Body of pancreas (tissue), 4 donors: ENCODE results near the gene A1CF.

Experiments used
- POLR2A ChIP-seq, 3 donors: fragments of 450-650 bp; IDR thresholded peaks; one replicate each; pipeline ENCODE4 v1.6.1; 2016; ENCODE audit warnings: antibody characterized with exemption in 3 of 3, mild to moderate bottlenecking in 2 of 3
- TF ChIP-seq, protein P1 (sequence below), 7 experiments: fragments of 450-650 bp in 4 of 7; fragments of 200-600 bp in 3 of 7; sonication (generic) in 3 of 7; IDR thresholded peaks; one replicate each; pipeline ENCODE4 v1.5.1; 2016 to 2019; ENCODE audit warnings: antibody characterized with exemption in 7 of 7

DNA sequence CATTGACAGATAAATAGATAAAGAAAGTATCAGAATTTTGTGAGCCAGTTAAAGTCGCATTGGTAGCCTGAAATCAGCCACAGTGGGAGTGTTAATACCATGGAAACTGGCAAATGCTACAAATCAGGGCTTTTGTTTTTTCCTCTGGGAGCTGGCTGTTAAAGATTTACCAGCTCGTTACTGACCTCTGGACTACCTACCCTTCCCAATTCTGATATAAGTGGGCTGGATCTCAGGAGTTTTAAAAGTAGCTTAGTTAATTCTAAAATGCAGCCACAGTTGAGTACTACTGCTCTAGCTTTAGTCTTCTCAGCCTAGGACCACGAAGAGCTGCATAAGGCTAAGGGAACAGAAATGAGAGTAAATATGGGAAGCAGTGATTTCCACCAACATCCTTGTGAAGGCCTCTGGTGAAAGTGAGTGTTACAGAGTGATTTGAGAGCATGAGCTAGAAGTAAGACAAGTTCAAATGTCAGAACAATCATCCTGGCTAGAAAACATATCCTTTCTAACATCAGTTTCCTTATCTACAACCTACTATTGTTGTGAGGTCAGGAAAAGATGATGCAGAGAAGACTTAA, 53.2 kb downstream of the A1CF start:
- TF ChIP-seq, protein P1, sequence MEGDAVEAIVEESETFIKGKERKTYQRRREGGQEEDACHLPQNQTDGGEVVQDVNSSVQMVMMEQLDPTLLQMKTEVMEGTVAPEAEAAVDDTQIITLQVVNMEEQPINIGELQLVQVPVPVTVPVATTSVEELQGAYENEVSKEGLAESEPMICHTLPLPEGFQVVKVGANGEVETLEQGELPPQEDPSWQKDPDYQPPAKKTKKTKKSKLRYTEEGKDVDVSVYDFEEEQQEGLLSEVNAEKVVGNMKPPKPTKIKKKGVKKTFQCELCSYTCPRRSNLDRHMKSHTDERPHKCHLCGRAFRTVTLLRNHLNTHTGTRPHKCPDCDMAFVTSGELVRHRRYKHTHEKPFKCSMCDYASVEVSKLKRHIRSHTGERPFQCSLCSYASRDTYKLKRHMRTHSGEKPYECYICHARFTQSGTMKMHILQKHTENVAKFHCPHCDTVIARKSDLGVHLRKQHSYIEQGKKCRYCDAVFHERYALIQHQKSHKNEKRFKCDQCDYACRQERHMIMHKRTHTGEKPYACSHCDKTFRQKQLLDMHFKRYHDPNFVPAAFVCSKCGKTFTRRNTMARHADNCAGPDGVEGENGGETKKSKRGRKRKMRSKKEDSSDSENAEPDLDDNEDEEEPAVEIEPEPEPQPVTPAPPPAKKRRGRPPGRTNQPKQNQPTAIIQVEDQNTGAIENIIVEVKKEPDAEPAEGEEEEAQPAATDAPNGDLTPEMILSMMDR (IDR thresholded peaks at IDR 0.05): no peak
- TF ChIP-seq POLR2A (IDR thresholded peaks at IDR 0.05): no peak
